GM19468 (cell line): ENCODE data around the gene HHLA2.
"Not testable (repeated sequence)": the region's sequence is repeated elsewhere in the genome, so short reads cannot be mapped to it uniquely, and the experiment has no call there.

Experiments
- ATAC-seq: cut with Tn5 transposase; IDR thresholded peaks from one replicate; pipeline ENCODE4 v1.9.1; 2021; ENCODE audit warnings: mild to moderate bottlenecking, moderate library complexity, moderate number of reproducible peaks; ENCODE audit not compliant: unreplicated experiment; ENCODE audit errors: extremely low read depth

The HHLA2 gene

DNA sequence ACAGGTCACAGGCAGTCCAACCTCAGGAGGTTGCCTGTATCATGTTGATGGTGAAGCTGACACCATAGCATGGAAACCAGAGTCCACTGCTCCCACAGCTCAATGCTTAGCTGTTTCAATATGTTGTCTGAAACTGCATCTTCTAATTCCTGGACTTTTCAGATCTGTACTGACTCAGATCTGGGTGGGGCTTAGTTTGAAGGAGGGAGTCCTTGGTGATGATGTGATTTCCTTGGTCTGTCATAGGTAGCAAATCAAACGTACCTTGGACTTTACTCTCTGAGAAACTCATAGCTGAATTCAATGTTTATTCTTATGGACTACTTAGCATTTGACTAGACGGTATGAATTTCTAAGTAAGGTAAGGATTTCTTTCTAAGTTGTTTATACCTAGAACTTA lies at the start of gene HHLA2:
TSS of gene HHLA2 (plus strand) at position 310 of the 400 bp plus-strand sequence. CDS start 55,266 bp downstream, outside the sequence.
- no peak for ATAC-seq

DNA sequence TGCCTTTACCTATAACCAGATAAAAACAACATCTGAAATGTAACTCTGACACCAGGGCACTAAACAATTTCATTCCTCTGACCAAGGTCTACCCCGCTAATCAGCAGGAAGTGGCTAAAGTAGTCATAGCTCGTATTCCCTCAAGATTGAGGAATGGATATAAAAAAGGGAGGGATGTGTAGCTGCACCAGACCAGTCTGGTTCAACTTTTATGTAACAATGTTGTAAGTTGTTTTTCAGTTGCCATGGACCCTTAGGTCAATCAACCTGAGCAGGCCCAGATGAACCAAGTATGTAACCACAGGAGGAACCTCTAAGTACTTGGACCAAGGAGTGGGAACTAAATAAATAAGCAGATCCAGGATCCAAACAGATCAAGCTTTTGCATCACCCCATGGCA lies 45.7 kb upstream of the HHLA2 start:
- no peak for ATAC-seq

- ATAC-seq: no peak
Observed at GRCh38 chr3:108251265-108251664, 45.1 kb upstream of the HHLA2 start.

- ATAC-seq: no peak
Observed at GRCh38 chr3:108251844-108252243, 44.5 kb upstream of the HHLA2 start.

- no peak for ATAC-seq
Observed at GRCh38 chr3:108255131-108255530, 41.2 kb upstream of the HHLA2 start.

- ATAC-seq: peak; percentile 39
Observed at GRCh38 chr3:108264534-108265298, 31.6 kb upstream of the HHLA2 start.

- ATAC-seq: not testable (repeated sequence)
Observed at GRCh38 chr3:108268235-108268634, 28.1 kb upstream of the HHLA2 start.

GRCh38 chr3:108271626-108272025 lies 24.7 kb upstream of the HHLA2 start:
- ATAC-seq: no peak

DNA sequence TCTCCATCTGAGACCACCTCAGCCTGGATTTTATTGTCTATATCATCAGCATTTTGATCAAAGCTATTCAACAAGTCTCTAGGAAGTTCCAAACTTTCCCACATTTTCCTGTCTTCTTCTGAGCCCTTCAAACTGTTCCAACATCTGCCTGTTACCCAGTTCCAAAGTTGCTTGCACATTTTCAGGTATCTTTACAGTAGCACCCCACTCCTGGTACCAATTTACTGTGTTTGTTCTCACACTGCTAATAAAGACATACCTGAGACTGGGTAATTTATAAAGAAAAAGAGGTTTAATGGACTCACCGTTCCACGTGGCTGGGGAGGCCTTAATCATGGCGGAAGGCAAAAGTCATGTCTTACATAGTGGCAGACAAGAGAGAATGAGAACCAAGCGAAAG lies 17.3 kb upstream of the HHLA2 start:
- ATAC-seq: not testable (repeated sequence)

DNA sequence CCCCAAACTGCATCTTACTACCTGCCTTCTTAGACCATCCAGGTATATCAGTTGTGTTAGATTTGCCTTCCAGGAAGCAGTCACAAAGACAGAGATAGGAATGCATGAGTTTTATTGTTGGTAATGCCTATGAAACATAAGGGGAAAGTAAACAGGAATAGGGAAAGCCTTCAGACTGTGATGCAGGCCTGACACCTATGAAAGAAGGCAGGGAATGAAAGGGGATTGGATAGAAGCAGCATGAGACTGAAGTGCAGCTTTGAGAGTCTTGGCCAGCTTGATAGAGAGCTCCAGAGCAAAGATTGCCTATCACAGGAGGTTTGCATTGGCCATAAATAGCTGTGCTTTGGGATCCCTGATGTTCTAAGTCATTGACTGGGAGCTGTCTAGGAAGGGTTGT lies 15.9 kb upstream of the HHLA2 start:
- no peak for ATAC-seq

DNA sequence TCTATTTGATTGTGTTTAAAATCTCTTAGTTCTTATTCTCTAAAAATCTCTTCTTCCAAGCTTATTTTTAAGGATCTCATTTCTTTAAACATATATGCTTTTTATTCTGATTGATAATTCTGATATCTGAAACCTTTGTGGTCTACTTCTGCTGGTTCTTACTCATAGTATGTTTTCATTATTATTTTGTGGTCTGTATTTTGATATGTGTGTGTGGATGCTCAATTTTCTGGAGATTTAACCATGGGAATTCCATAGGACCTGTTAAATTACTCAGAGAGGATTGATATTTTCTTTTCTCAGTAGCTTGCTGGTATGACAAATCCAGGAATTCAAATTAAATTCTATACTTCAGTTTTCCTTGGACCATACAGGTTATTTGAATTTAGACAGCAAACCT lies 14.7 kb upstream of the HHLA2 start:
- no peak for ATAC-seq

DNA sequence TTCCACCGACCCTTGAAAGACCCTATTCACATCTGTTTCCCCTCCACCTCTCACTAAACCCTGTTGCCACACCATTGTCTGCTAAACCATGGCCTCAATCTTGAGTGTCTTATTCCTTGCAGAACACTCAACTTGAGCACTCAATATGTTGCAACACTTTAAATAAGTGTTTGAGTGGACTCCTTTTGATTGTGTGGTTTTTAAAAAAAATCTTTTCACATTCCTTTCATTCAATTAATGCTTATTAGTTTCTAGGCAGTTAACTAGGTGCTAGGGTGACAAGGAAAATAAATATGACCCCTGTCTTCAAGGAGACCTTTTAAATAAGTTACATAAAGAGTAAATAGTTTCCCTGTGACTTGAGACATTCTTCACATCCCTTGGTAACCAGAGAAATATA lies 13.3 kb upstream of the HHLA2 start:
- ATAC-seq: no peak

GRCh38 chr3:108283989-108284388 lies 12.4 kb upstream of the HHLA2 start:
- no peak for ATAC-seq

- ATAC-seq: no peak
Observed at GRCh38 chr3:108285176-108285575, 11.2 kb upstream of the HHLA2 start.

- ATAC-seq: no peak
Observed at GRCh38 chr3:108287146-108287545, 9.2 kb upstream of the HHLA2 start.

DNA sequence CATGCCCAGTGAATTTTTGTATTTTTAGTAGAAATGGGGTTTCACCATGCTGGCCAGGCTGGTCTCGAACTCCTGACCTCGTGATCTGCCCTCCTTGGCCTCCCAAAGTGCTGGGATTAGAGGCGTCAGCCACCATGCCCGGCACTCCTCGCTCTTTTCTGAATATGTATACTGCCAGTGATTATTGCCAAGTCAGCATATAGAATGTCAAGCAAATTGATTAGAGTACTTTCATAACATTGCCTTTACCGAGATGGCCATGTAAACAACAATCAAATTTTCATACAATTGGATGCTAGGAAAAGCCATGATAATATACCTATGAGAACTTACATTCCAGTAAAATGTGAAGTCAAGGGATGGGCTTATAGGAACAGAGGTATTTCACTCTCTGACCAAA lies 8.2 kb upstream of the HHLA2 start:
- not testable (repeated sequence) for ATAC-seq

DNA sequence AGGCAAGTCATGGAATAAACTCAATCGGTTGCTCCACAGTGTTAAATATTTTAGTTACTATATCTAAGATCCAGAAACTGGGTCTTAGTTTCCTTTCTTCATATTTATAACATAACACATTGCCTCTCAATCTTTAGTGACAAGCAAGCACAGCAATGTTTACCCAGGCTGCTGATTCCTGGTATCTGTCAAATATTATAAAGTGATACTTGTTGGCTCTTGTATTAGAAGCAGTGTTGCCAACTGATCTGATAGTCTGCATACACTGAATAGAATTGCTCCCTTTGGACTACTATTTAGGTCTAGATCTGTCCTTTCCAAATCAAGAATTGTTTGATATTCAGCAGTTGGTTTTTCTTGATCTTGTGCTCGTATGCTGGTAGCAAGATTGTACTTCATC lies 7.2 kb upstream of the HHLA2 start:
- no peak for ATAC-seq

GRCh38 chr3:108292450-108292849 lies 3.9 kb upstream of the HHLA2 start:
- ATAC-seq: no peak

GRCh38 chr3:108292905-108293328 lies 3.4 kb upstream of the HHLA2 start:
- peak; percentile 58 for ATAC-seq

GRCh38 chr3:108293858-108294257 lies 2.5 kb upstream of the HHLA2 start:
- ATAC-seq: no peak

DNA sequence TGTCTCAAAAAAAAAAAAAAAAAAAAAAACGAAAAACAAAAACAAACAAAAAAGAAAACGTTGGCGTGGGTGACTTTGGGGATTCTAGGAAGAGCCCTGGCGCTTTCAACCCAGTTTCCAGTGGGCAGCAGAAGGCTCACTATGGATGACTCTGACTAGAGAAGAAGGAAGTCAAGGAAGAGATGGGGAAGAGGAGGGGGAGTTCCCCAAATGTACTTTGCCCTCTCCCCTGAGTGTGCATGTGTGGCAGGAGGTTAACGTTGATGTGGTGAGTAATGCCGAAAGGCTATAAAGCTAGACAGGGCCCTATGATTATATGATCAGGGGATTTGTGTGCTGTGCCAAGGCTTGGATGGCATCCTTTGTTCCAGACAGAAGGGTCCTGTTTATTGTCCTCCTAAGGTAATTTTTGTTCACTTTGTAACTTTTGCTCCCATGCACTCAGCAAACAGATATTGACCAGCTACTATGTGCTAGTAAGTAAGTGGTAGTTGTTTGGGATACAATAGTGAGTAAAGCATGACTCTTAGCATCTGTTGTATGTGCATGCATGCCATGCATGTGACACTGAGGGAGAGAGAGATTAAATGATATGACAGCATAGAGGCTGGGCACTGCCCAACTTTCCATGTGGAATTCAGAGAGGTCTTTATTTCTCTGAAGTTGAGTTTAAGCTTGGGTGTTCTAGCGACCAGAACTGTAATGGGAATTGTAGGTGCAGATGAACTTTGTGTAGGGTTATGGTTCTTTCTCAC lies 750 bp upstream of the HHLA2 start:
- ATAC-seq: no peak

GRCh38 chr3:108297647-108298046 lies 1.3 kb downstream of the HHLA2 start:
- ATAC-seq: no peak
